ENCODE measurements around the gene NDC1.

- TF ChIP-seq CTCF (IDR thresholded peaks at IDR 0.05; ENCODE audit: low read length) (no peak), EZH2phosphoT487 (IDR thresholded peaks at IDR 0.05; ENCODE audit: low read length) (no peak)
Measured at GRCh38 chr1:53777272-53777671, 60.8 kb downstream of the NDC1 start.
